ENCODE measurements around the gene SEC61B. TPM values are rescaled to one million over a fixed set of nuclear protein-coding genes. Genes with fewer than 3 reads are reported as not detected.

SEC61B gene
- total RNA-seq, 4 donors from 2014 or later, result 50.5 to 121 (median 67.6) TPM

DNA sequence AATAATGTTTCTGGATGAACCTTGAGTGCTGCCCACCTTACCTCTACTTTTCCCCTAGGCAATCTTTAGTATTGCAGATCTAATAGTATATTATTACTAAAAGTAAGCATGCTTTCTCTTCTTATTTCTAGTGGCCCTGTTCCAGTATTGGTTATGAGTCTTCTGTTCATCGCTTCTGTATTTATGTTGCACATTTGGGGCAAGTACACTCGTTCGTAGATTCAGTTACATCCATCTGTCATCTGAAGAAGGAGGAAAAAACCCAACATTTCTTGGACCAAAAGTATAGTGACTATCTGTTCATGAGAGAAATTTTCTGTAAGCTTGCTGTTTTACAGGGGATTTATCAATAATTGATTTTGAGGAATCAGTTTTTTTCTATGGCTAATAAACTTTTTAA lies 8.1 kb downstream of the SEC61B start:
- TF ChIP-seq, protein P1, sequence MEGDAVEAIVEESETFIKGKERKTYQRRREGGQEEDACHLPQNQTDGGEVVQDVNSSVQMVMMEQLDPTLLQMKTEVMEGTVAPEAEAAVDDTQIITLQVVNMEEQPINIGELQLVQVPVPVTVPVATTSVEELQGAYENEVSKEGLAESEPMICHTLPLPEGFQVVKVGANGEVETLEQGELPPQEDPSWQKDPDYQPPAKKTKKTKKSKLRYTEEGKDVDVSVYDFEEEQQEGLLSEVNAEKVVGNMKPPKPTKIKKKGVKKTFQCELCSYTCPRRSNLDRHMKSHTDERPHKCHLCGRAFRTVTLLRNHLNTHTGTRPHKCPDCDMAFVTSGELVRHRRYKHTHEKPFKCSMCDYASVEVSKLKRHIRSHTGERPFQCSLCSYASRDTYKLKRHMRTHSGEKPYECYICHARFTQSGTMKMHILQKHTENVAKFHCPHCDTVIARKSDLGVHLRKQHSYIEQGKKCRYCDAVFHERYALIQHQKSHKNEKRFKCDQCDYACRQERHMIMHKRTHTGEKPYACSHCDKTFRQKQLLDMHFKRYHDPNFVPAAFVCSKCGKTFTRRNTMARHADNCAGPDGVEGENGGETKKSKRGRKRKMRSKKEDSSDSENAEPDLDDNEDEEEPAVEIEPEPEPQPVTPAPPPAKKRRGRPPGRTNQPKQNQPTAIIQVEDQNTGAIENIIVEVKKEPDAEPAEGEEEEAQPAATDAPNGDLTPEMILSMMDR (IDR thresholded peaks at IDR 0.05; ENCODE audit: low read depth), result no peak

DNA sequence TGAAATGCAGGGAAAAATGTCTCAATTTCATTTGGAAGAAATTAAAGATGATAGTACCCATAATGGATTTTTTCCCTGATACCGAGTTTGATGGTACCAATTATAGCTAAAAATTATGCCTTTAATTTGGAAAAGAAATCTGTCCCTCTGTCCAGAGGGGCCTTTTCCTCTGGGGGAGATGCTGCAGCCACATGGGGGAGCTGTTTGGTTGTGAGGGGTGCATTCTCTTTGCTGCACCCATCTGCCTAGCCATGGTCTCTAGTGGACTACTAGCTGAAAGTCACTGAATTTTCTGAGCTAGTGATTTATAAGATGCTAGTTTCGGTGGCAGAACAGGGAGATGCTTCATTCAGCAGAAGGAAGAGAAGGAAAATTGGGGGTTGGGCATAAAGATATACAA lies 9.6 kb downstream of the SEC61B start:
- TF ChIP-seq, protein P1 (IDR thresholded peaks at IDR 0.05; ENCODE audit: low read depth), result no peak

DNA sequence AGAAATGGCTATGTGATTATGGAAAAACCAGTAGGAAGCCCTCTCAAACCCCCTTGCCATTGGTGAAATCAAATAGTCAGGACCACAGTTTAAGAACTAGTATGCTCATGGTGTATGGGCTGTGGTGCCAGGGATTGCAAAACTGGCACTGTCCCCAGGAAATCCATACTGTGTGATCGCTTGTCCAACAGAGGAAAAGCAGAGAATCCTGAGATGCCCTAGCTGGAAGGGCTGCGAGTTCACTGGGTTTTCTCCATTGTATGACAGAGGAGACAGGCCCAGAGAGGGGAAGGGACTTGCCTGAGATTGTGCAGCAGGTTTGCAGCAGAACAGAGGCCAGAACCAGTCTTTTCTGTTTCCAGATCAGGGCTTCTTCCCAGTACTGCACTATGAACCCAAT lies 12.5 kb downstream of the SEC61B start:
- TF ChIP-seq, protein P1 (IDR thresholded peaks at IDR 0.05; ENCODE audit: low read depth), result no peak

DNA sequence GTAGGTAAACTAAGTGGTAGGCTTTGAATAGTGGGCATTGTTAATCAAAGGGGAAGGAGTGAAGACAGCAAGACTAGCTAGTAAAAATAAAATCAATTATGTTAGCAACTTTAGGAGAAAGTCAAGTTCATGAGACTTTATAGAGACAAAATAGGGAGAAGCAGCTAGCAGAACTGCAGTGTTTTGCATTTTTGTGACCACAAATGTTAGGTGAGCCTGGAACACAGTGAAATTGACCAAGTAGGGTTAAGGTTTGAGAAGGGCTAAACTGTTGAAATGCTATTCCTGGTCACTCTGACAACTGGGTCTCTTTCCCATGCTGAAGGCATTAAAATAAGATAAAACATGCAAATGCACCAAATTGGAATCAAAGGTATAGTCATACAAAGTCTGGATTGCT lies 13.0 kb downstream of the SEC61B start:
- TF ChIP-seq, protein P1 (IDR thresholded peaks at IDR 0.05; ENCODE audit: low read depth), result no peak

DNA sequence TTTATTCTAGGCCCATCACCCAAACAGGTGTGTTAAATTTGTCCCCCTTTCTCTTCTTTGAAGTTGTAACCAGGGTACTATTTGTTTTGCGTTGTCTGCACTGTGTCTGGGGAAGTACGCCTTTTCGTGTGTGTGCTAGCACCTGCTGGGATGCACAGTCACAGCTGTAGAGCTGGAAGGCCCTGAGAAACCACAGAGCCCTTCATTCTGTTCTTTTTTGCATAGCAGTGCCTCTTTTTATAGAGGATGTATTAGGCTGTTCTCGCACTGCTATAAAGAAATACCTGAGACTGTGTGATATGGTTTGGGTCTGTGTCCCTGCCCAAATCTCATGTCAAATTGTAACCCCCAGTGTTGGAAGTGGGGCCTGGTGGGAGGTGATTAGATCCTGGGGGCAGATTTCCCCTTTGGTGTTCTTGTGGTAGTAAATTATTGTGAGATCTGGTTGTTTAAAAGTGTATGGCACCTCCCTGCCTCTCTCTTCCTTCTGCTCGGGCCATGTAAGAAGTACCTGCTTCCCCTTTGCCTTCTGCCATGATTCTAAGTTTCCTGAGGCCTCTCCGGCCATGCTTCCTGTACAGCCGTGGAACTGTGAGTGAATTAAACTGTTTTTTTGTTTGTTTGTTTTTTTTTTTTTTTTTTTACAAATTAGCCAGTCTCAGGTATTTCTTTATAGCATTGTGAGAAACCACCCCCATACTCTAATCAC lies 14.0 kb downstream of the SEC61B start:
- TF ChIP-seq, protein P1 (IDR thresholded peaks at IDR 0.05; ENCODE audit: low read depth), result no peak

DNA sequence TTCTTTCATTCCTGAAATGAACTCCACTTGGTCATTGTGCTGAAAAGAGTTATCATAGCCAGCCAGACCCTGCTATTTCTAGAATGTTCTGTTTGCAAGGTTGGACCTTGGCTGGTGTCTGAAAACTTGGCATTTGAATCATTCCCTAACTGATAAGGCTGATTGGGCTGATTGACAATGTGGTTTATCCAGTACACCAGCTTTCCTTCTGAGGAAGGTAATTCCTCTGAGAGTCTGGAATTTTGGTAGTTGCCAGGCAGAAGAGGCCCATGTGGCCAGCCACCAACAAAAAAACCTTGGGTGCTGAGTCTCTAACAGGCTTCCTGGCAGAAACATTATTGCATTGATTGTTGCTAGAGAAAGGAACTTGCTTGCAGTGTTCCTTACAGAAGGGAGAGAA lies 15.3 kb downstream of the SEC61B start:
- TF ChIP-seq, protein P1 (IDR thresholded peaks at IDR 0.05; ENCODE audit: low read depth), result no peak

DNA sequence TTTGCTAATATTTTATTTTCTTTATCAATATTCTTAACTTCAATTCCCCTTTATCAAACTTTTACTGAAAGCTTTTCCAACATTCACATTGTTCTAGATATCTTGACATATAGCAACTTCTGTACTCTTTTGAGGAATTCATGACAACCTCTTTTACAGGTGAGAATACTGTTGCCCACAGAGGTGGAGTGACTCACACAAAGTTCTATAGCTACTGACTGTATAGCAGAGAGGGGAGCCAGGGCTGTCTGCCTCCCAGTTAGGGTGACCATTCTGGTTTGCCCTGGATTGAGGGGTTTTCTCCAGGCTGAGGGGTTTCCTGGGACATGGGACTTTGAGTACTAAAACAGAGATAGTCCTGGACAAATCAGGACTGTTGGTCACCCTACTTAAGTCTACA lies 16.2 kb downstream of the SEC61B start:
- TF ChIP-seq, protein P1 (IDR thresholded peaks at IDR 0.05; ENCODE audit: low read depth), result no peak
